ENCODE measurements around the gene STXBP4. TPM values are rescaled to one million over a fixed set of nuclear protein-coding genes. Genes with fewer than 3 reads are reported as not detected.

STXBP4 gene
- total RNA-seq, 6 experiments from 2014 or later, result 9.4 to 12.9 (median 11.4) TPM

- no peak overlapping the region for H3K27ac Mint-ChIP-seq
- no peaks in the 10 kb centered on the region for H3K36me3 Mint-ChIP-seq (ENCODE audit: low read depth)
- H3K4me1 Mint-ChIP-seq (ENCODE audit: low read depth), result no peaks in the 10 kb centered on the region
These were observed 250.9 kb downstream of the STXBP4 start for GRCh38 chr17:55219459-55219858.

DNA sequence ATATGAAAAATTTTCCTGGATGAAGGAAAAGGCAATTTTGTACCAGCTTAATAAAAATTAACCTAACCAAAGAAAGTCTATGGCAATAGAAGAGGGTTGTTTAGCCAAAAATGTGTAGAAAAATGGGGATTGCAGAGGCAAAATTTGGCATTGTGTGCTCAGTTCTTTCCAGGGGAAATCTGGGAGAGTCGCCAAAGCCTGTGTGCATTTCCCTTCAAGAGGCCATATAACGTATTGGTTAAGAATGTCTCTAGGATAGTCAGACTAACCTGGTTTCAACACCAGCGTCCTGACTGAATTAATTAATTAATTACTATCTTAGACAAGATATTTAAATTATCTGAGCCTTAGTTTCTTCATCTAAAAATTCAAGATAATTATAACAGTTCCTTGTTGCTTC lies 251.4 kb downstream of the STXBP4 start:
- DNase-seq, result no peak
- H3K27me3 Mint-ChIP-seq (ENCODE audit: insufficient read depth), result peaks cover 2% of the 10 kb centered on the region
- no peak overlapping the region for H3K27ac Mint-ChIP-seq
- no peaks in the 10 kb centered on the region for H3K9me3 Mint-ChIP-seq
- H3K36me3 Mint-ChIP-seq (ENCODE audit: low read depth), result no peaks in the 10 kb centered on the region
- TF ChIP-seq CTCF (IDR thresholded peaks at IDR 0.05), result no peak
- no peak overlapping the region for H3K4me3 Mint-ChIP-seq
- H3K4me1 Mint-ChIP-seq (ENCODE audit: low read depth), result no peaks in the 10 kb centered on the region

More at GRCh38 chr17:55219459-55219858, 250.9 kb downstream of the STXBP4 start:
- H3K27me3 Mint-ChIP-seq (ENCODE audit: insufficient read depth), result peaks cover 2% of the 10 kb centered on the region
- no peak overlapping the region for H3K4me3 Mint-ChIP-seq
- no peak for DNase-seq
- no peaks in the 10 kb centered on the region for H3K9me3 Mint-ChIP-seq
- no peak for TF ChIP-seq CTCF (IDR thresholded peaks at IDR 0.05)

Other genes with a start within 250 kb of the STXBP4 start
- 10 to 100 TPM; 15.4 to 26.0 (median 21.7) TPM for gene TOM1L1, start 67.9 kb upstream of the STXBP4 start, total RNA-seq (2021; fragmentation: NEBNext Ultra II Directional; extraction: Animal tissue kit (Norgen Biotek cat#: 25700))
- 10 to 100 TPM; 34.1 to 45.9 (median 43.2) TPM for gene COX11, start 111 bp upstream of the STXBP4 start, total RNA-seq (2021; fragmentation: NEBNext Ultra II Directional; extraction: Animal tissue kit (Norgen Biotek cat#: 25700))

Measured in HFFc6 (cell line).